ENCODE results near the gene ATP6V0E1.
"Not testable (repeated sequence)": the region's sequence is repeated elsewhere in the genome, so short reads cannot be mapped to it uniquely, and the experiment has no call there.

ATP6V0E1 gene

GRCh38 chr5:173075970-173076369, 92.4 kb downstream of the ATP6V0E1 start:
- DNase-seq (ENCODE audit: low spot score): no peak

GRCh38 chr5:173076471-173076870, 92.9 kb downstream of the ATP6V0E1 start:
- not testable (repeated sequence) for DNase-seq (ENCODE audit: low spot score)

- no peak for DNase-seq (ENCODE audit: low spot score)
These were observed 95.3 kb downstream of the ATP6V0E1 start for GRCh38 chr5:173078878-173079277.
